CD14-positive monocyte (primary cell): ENCODE measurements around the gene CLECL1. TPM values are rescaled to one million over a fixed set of nuclear protein-coding genes. Genes with fewer than 3 reads are reported as not detected.

Source experiments
- DNase-seq, 3 donors: peaks; one replicate each; pipeline ENCODE4 v3.0.0-alpha.2; 2011 to 2022
- H2AFZ ChIP-seq: 2 replicates; pipeline ENCODE4 v1.6.0; 2012; ENCODE audit warnings: mild to moderate bottlenecking, low read depth, low read length, inconsistent platforms; ENCODE audit not compliant: insufficient read depth, poor library complexity, severe bottlenecking
- H3K27ac ChIP-seq, 2 donors: 1 replicate in 1 of 2; 2 replicates in 1 of 2; pipeline ENCODE4 v1.5.1; 2012 to 2013; ENCODE audit warnings: low read length in 2 of 2, control low read depth in 1 of 2, inconsistent platforms in 1 of 2, low read depth in 1 of 2, mild to moderate bottlenecking in 1 of 2
- H3K27me3 ChIP-seq, 2 donors: one replicate each; pipeline versions ENCODE4 v1.6.0 to v1.6.1; 2011 to 2013; ENCODE audit warnings: low read length in 2 of 2; ENCODE audit not compliant: control insufficient read depth in 2 of 2, insufficient read depth in 2 of 2
- H3K36me3 ChIP-seq, 2 donors: replicated peaks in 1 of 2; 1 replicate in 1 of 2; 2 replicates in 1 of 2; pipeline versions ENCODE4 v1.5.1 to v1.6.1; 2012 to 2013; ENCODE audit warnings: low read length in 2 of 2, control low read depth in 1 of 2, inconsistent platforms in 1 of 2, mild to moderate bottlenecking in 1 of 2; ENCODE audit not compliant: insufficient read depth in 2 of 2, control insufficient read depth in 1 of 2
- H3K4me1 ChIP-seq, 2 donors: 1 replicate in 1 of 2; 2 replicates in 1 of 2; pipeline versions ENCODE4 v1.5.1 to v1.6.1; 2012 to 2013; ENCODE audit warnings: low read length in 2 of 2, control low read depth in 1 of 2, inconsistent platforms in 1 of 2, mild to moderate bottlenecking in 1 of 2, moderate library complexity in 1 of 2; ENCODE audit not compliant: insufficient read depth in 2 of 2, control insufficient read depth in 1 of 2
- H3K4me2 ChIP-seq: replicated peaks from 2 replicates; pipeline ENCODE3; 2012; ENCODE audit warnings: low read length, moderate library complexity, mild to moderate bottlenecking; ENCODE audit not compliant: poor library complexity, severe bottlenecking; ENCODE audit errors: extremely low read depth
- H3K4me3 ChIP-seq, 3 experiments: fragments of 200-600 bp in 1 of 3; sonication (generic) in 1 of 3; replicated peaks in 1 of 3; 1 replicate in 2 of 3; 2 replicates in 1 of 3; pipeline ENCODE4 v1.5.1; 2011 to 2013; ENCODE audit warnings: low read length in 3 of 3, mild to moderate bottlenecking in 3 of 3, control low read depth in 2 of 3, low read depth in 2 of 3, inconsistent platforms in 1 of 3, moderate library complexity in 1 of 3
- H3K79me2 ChIP-seq: 2 replicates; pipeline ENCODE4 v1.6.0; 2012; ENCODE audit warnings: mild to moderate bottlenecking, control low read depth, inconsistent platforms, low read length, moderate library complexity; ENCODE audit not compliant: insufficient read depth
- H3K9ac ChIP-seq: 2 replicates; pipeline ENCODE4 v1.6.0; 2017; ENCODE audit warnings: low read length, mild to moderate bottlenecking; ENCODE audit not compliant: insufficient read depth, poor library complexity, severe bottlenecking
- H3K9me3 ChIP-seq, 2 donors: replicated peaks in 1 of 2; 1 replicate in 1 of 2; 2 replicates in 1 of 2; pipeline versions ENCODE4 v1.5.1 to v1.6.1; 2012 to 2013; ENCODE audit warnings: low read length in 2 of 2, control low read depth in 1 of 2; ENCODE audit not compliant: control insufficient read depth in 1 of 2, insufficient read depth in 1 of 2
- H4K20me1 ChIP-seq: 2 replicates; pipeline ENCODE4 v1.6.0; 2012; ENCODE audit warnings: mild to moderate bottlenecking, low read length, control low read depth, moderate library complexity; ENCODE audit not compliant: insufficient read depth
- H3K27ac Mint-ChIP-seq, 7 donors: one replicate each; pipeline ENCODE4 v1.8.0; 2020; ENCODE audit warnings: mild to moderate bottlenecking in 7 of 7, mixed read lengths in 7 of 7, moderate library complexity in 6 of 7, inconsistent platforms in 2 of 7
- H3K27me3 Mint-ChIP-seq, 3 donors: one replicate each; pipeline ENCODE4 v1.8.0; 2021 to 2022; ENCODE audit warnings: low read depth in 3 of 3, mild to moderate bottlenecking in 3 of 3, mixed read lengths in 3 of 3, moderate library complexity in 3 of 3, inconsistent platforms in 1 of 3
- H3K36me3 Mint-ChIP-seq, 2 donors: one replicate each; pipeline ENCODE4 v1.8.0; 2020; ENCODE audit warnings: mixed read lengths in 2 of 2, inconsistent platforms in 1 of 2, mild to moderate bottlenecking in 1 of 2
- H3K4me1 Mint-ChIP-seq: one replicate; pipeline ENCODE4 v1.8.0; 2020; ENCODE audit warnings: mild to moderate bottlenecking, mixed read lengths
- H3K4me3 Mint-ChIP-seq, 2 donors: one replicate each; pipeline ENCODE4 v1.8.0; 2020; ENCODE audit warnings: mild to moderate bottlenecking in 2 of 2, mixed read lengths in 2 of 2, moderate library complexity in 1 of 2
- H3K9me3 Mint-ChIP-seq, 7 donors: one replicate each; pipeline ENCODE4 v1.8.0; 2020 to 2022; ENCODE audit warnings: mixed read lengths in 7 of 7, mild to moderate bottlenecking in 6 of 7, moderate library complexity in 6 of 7, inconsistent platforms in 2 of 7
- CTCF ChIP-seq: fragments of 200-600 bp; IDR thresholded peaks from one replicate; pipeline ENCODE4 v1.8.0; 2022; ENCODE audit warnings: antibody characterized with exemption, mild to moderate bottlenecking
- WGBS: methylation state at CpG from one replicate; pipeline ENCODE4 v1.1.5; 2013; ENCODE audit warnings: missing lambda C conversion rate; ENCODE audit not compliant: insufficient coverage; 5-methylcytosine and 5-hydroxymethylcytosine counted together
- intact Hi-C, 2 donors: fragments of 100-400 bp; cut with micrococcal nuclease; formaldehyde crosslinking; loops; one replicate each; pipeline versions ENCODE4 v1.15.0 to v1.15.1; 2023
- polyA plus RNA-seq, 3 donors: library from polyadenylated mRNA; depleted of rRNA in 1 of 3; unstranded in 2 of 3; stranded (reverse) in 1 of 3; fragments of 300-500 nt in 2 of 3; fragments of >200 nt in 1 of 3; fragmentation: Illumina TruSeq in 2 of 3; gene quantifications; 1 replicate in 2 of 3; 2 replicates in 1 of 3; pipeline ENCODE4 v1.2.3, GENCODE V29; 2012 to 2021

Gene CLECL1
- polyA plus RNA-seq, 3 donors = 7.6 to 20.6 (median 11.4) TPM

- no peak overlapping the region for H3K4me2 ChIP-seq
- TF ChIP-seq CTCF = no peak
- Mint-ChIP-seq H3K4me3 (no peak overlapping the region), H3K27ac (peak overlapping the region in 1 of 7 donors; percentile 77), H3K9me3 (no peaks in the 10 kb centered on the region), H3K27me3 (no peaks in the 10 kb centered on the region), H3K36me3 (peaks cover 2 to 6% of the 10 kb centered on the region in 2 donors), H3K4me1 (peaks cover 35% of the 10 kb centered on the region)
- H4K20me1 ChIP-seq = no peaks in the 10 kb centered on the region
- H3K27me3 ChIP-seq = no peaks in the 10 kb centered on the region
- WGBS = no CpG with 5 or more reads among the region's 1 CpG
- H3K27ac ChIP-seq = peak overlapping the region in 1 of 2 donors; percentile 22
- H3K9ac ChIP-seq = no peak overlapping the region
- no peaks in the 10 kb centered on the region for H3K36me3 ChIP-seq
- no peak overlapping the region for H3K4me3 ChIP-seq
- H3K9me3 ChIP-seq = no peaks in the 10 kb centered on the region
- no peak overlapping the region for H2AFZ ChIP-seq
- DNase-seq = no peak
- intact Hi-C loops = no loop called here
- H3K4me1 ChIP-seq = peaks cover 25 to 40% of the 10 kb centered on the region in 2 donors
- H3K79me2 ChIP-seq = peaks cover 19% of the 10 kb centered on the region
Measured at GRCh38 chr12:9719790-9720189, 13.1 kb downstream of the CLECL1 start.

- Histone ChIP-seq H3K4me1 (peaks cover 24 to 36% of the 10 kb centered on the region in 2 donors), H3K79me2 (peaks cover 15% of the 10 kb centered on the region), H3K4me3 (no peak overlapping the region), H2AFZ (no peak overlapping the region), H3K4me2 (no peak overlapping the region), H3K27me3 (no peaks in the 10 kb centered on the region), H3K36me3 (no peaks in the 10 kb centered on the region), H3K27ac (no peak overlapping the region), H4K20me1 (no peaks in the 10 kb centered on the region), H3K9ac (no peak overlapping the region), H3K9me3 (no peaks in the 10 kb centered on the region)
- no peak overlapping the region for H3K4me3 Mint-ChIP-seq
- TF ChIP-seq CTCF = no peak
- intact Hi-C loops = no loop called here
- peaks cover 35% of the 10 kb centered on the region for H3K4me1 Mint-ChIP-seq
- WGBS = 100% methylated on average over 2 of the region's 7 CpGs
- H3K27me3 Mint-ChIP-seq = no peaks in the 10 kb centered on the region
- DNase-seq = no peak
- H3K9me3 Mint-ChIP-seq = no peaks in the 10 kb centered on the region
- peaks cover 2 to 6% of the 10 kb centered on the region in 2 donors for H3K36me3 Mint-ChIP-seq
- no peak overlapping the region for H3K27ac Mint-ChIP-seq
Measured at GRCh38 chr12:9718968-9719367, 13.9 kb downstream of the CLECL1 start.
